CD4-positive, CD25-positive, alpha-beta regulatory T cell (primary cell): ENCODE measurements around the gene GSTO2. TPM values are rescaled to one million over a fixed set of nuclear protein-coding genes. Genes with fewer than 3 reads are reported as not detected.
A peak's percentile ranks its signal among the peaks of the same experiment; 100 is the strongest.

Experiments used
- ATAC-seq, 2 donors: fragments of 150-1000 bp; cut with Tn5 transposase; one replicate each; pipeline ENCODE4 v1.10.0; 2021; ENCODE audit warnings: low read depth in 2 of 2, moderate number of reproducible peaks in 2 of 2, moderate library complexity in 1 of 2
- DNase-seq, 3 donors: peaks; one replicate each; pipeline versions ENCODE4 v3.0.0 to v3.0.0-alpha.2; 2012 to 2022; ENCODE audit warnings: mixed read lengths in 1 of 3
- H3K27ac ChIP-seq: one replicate; pipeline ENCODE4 v1.7.0; 2013; ENCODE audit warnings: mild to moderate bottlenecking, low read length; ENCODE audit not compliant: insufficient read depth, poor library complexity, severe bottlenecking
- H3K27me3 ChIP-seq: one replicate; pipeline ENCODE4 v1.7.0; 2013; ENCODE audit warnings: low read length; ENCODE audit not compliant: control insufficient read depth, insufficient read depth
- H3K36me3 ChIP-seq: one replicate; pipeline ENCODE4 v1.7.0; 2013; ENCODE audit warnings: mild to moderate bottlenecking, low read length, moderate library complexity; ENCODE audit not compliant: control insufficient read depth, insufficient read depth
- H3K4me1 ChIP-seq: 2 replicates; pipeline ENCODE4 v1.7.0; 2013; ENCODE audit warnings: mild to moderate bottlenecking, low read length; ENCODE audit not compliant: insufficient read depth, control insufficient read depth, poor library complexity, severe bottlenecking
- H3K4me3 ChIP-seq: one replicate; pipeline ENCODE4 v1.7.0; 2013; ENCODE audit warnings: low read depth, mild to moderate bottlenecking, low read length, moderate library complexity
- H3K9me3 ChIP-seq, 2 experiments: 1 replicate in 1 of 2; 2 replicates in 1 of 2; pipeline ENCODE4 v1.7.0; 2013; ENCODE audit warnings: low read length in 2 of 2, mild to moderate bottlenecking in 1 of 2, moderate library complexity in 1 of 2; ENCODE audit not compliant: control insufficient read depth in 2 of 2
- H3K27ac Mint-ChIP-seq, 3 donors: one replicate each; pipeline ENCODE4 v1.8.0; 2020 to 2022; ENCODE audit warnings: mild to moderate bottlenecking in 3 of 3, mixed read lengths in 3 of 3, moderate library complexity in 2 of 3
- H3K27me3 Mint-ChIP-seq: one replicate; pipeline ENCODE4 v1.8.0; 2022; ENCODE audit warnings: mild to moderate bottlenecking, mixed read lengths
- H3K36me3 Mint-ChIP-seq: one replicate; pipeline ENCODE4 v1.8.0; 2020; ENCODE audit warnings: mixed read lengths
- H3K4me1 Mint-ChIP-seq, 4 donors: one replicate each; pipeline ENCODE4 v1.8.0; 2020 to 2022; ENCODE audit warnings: mixed read lengths in 4 of 4, mild to moderate bottlenecking in 1 of 4
- H3K4me3 Mint-ChIP-seq, 4 donors: one replicate each; pipeline ENCODE4 v1.8.0; 2020 to 2022; ENCODE audit warnings: mild to moderate bottlenecking in 4 of 4, mixed read lengths in 4 of 4, moderate library complexity in 3 of 4
- H3K9me3 Mint-ChIP-seq, 7 donors: one replicate each; pipeline ENCODE4 v1.8.0; 2020 to 2022; ENCODE audit warnings: mixed read lengths in 7 of 7, mild to moderate bottlenecking in 3 of 7, moderate library complexity in 2 of 7
- polyA plus RNA-seq, 4 donors: library from polyadenylated mRNA; unstranded; fragments of 300-500 nt; fragmentation: Illumina TruSeq; gene quantifications; one replicate each; pipeline ENCODE4 v1.2.3, GENCODE V29; 2021
- total RNA-seq: library from RNA; stranded (reverse); gene quantifications from one replicate; pipeline ENCODE4 v1.2.3, GENCODE V29; 2022

GSTO2 gene
- total and polyA plus RNA-seq, 5 donors from 2014 or later: 0.35 to 3.6 (median 1.4) TPM

GRCh38 chr10:104314591-104315485 is 45.9 kb downstream of the GSTO2 start:
- H3K27me3 Mint-ChIP-seq: no peaks in the 10 kb centered on the region
- H3K27ac Mint-ChIP-seq: no peak overlapping the region
- peaks cover 10% of the 10 kb centered on the region for H3K36me3 Mint-ChIP-seq
- Histone ChIP-seq H3K9me3 (no peaks in the 10 kb centered on the region), H3K4me1 (peaks cover 6% of the 10 kb centered on the region), H3K27ac (no peak overlapping the region), H3K27me3 (no peaks in the 10 kb centered on the region), H3K36me3 (peaks cover 59% of the 10 kb centered on the region), H3K4me3 (no peak overlapping the region)
- no peak for ATAC-seq
- no peak overlapping the region for H3K4me3 Mint-ChIP-seq
- peaks cover 0 to 48% (median 34%) of the 10 kb centered on the region in 4 donors for H3K4me1 Mint-ChIP-seq
- DNase-seq: no peak
- H3K9me3 Mint-ChIP-seq: no peaks in the 10 kb centered on the region

GRCh38 chr10:104315486-104315921 is 46.5 kb downstream of the GSTO2 start:
- H3K27me3 ChIP-seq: no peaks in the 10 kb centered on the region
- H3K36me3 ChIP-seq: peaks cover 57% of the 10 kb centered on the region
- peaks cover 13% of the 10 kb centered on the region for H3K4me1 ChIP-seq
- peaks cover 0 to 48% (median 35%) of the 10 kb centered on the region in 4 donors for H3K4me1 Mint-ChIP-seq
- H3K9me3 ChIP-seq: no peaks in the 10 kb centered on the region
- H3K4me3 Mint-ChIP-seq: no peak overlapping the region
- H3K36me3 Mint-ChIP-seq: peaks cover 14% of the 10 kb centered on the region
- no peaks in the 10 kb centered on the region for H3K9me3 Mint-ChIP-seq
- no peak for DNase-seq
- no peak overlapping the region for H3K4me3 ChIP-seq
- no peak overlapping the region for H3K27ac Mint-ChIP-seq
- no peak for ATAC-seq
- no peak overlapping the region for H3K27ac ChIP-seq
- H3K27me3 Mint-ChIP-seq: no peaks in the 10 kb centered on the region

GRCh38 chr10:104316321-104317099 is 47.5 kb downstream of the GSTO2 start:
- Mint-ChIP-seq H3K9me3 (no peaks in the 10 kb centered on the region), H3K27ac (peak overlapping the region in 1 of 3 donors; percentile 23), H3K27me3 (no peaks in the 10 kb centered on the region), H3K36me3 (peaks cover 14% of the 10 kb centered on the region), H3K4me3 (no peak overlapping the region), H3K4me1 (peaks cover 0 to 56% (median 37%) of the 10 kb centered on the region in 4 donors)
- peaks cover 49% of the 10 kb centered on the region for H3K36me3 ChIP-seq
- H3K9me3 ChIP-seq: no peaks in the 10 kb centered on the region
- no peak for DNase-seq
- H3K4me3 ChIP-seq: no peak overlapping the region
- no peak overlapping the region for H3K27ac ChIP-seq
- H3K4me1 ChIP-seq: peaks cover 22% of the 10 kb centered on the region
- H3K27me3 ChIP-seq: no peaks in the 10 kb centered on the region
- no peak for ATAC-seq

DNA sequence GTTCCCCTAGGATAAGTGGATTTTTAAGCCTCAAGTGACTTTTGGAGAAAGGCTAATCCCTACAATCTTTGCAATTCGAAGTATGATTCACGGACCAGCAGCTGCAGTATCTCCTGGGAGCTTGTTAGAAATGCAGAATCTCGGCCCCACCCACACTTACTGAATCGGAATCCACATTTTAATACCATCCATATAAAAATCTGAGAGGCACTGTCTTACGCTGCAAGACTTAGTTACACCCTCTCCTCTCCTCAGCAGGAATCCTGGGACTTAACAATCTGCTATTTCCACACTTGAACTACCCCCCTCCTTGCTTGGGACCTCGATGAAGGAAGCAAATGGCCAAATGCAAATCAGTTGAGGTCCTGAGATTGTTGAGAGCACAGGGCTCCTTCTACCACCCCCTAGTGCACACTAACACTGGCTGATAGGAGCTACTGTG is 48.3 kb downstream of the GSTO2 start:
- Mint-ChIP-seq H3K27ac (peak overlapping the region in 1 of 3 donors; percentile 81), H3K27me3 (no peaks in the 10 kb centered on the region), H3K4me3 (no peak overlapping the region), H3K9me3 (no peaks in the 10 kb centered on the region), H3K36me3 (peaks cover 14% of the 10 kb centered on the region), H3K4me1 (peaks cover under 1 to 58% (median 40%) of the 10 kb centered on the region in 4 donors)
- H3K4me1 ChIP-seq: peaks cover 30% of the 10 kb centered on the region
- H3K27ac ChIP-seq: no peak overlapping the region
- no peaks in the 10 kb centered on the region for H3K9me3 ChIP-seq
- peaks cover 49% of the 10 kb centered on the region for H3K36me3 ChIP-seq
- DNase-seq (no peak), ATAC-seq (no peak)
- no peaks in the 10 kb centered on the region for H3K27me3 ChIP-seq
- no peak overlapping the region for H3K4me3 ChIP-seq

GRCh38 chr10:104317726-104318299 is 48.8 kb downstream of the GSTO2 start:
- Histone ChIP-seq H3K27me3 (no peaks in the 10 kb centered on the region), H3K9me3 (no peaks in the 10 kb centered on the region), H3K4me3 (no peak overlapping the region), H3K36me3 (peaks cover 45% of the 10 kb centered on the region), H3K27ac (no peak overlapping the region), H3K4me1 (peaks cover 35% of the 10 kb centered on the region)
- peaks cover 14% of the 10 kb centered on the region for H3K36me3 Mint-ChIP-seq
- H3K4me1 Mint-ChIP-seq: peaks cover 6 to 63% (median 43%) of the 10 kb centered on the region in 4 donors
- no peak for DNase-seq
- peak overlapping the region in 1 of 4 donors; percentile 43 for H3K4me3 Mint-ChIP-seq
- peak overlapping the region in 1 of 3 donors; percentile 81 for H3K27ac Mint-ChIP-seq
- H3K27me3 Mint-ChIP-seq: no peaks in the 10 kb centered on the region
- no peak for ATAC-seq
- no peaks in the 10 kb centered on the region for H3K9me3 Mint-ChIP-seq

DNA sequence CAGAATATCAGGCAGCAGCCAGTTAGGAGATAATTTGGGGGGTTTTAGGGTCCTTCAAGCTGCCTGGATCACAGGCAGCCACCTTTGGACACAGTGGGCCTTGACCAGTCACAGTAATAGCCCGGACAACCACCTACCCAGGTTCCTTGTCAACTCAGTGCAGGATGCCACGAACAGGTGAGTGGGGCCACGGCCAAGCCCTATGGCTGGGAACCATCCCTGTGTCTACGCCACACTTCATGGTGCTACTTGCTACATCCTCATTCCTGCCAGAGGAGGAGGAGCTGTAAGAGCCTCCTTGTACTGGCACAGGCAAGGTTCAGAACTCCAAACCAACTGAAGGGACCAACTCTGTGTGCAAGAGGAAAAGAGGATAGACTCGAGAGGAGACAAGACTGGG is 49.3 kb downstream of the GSTO2 start:
- Mint-ChIP-seq H3K36me3 (peaks cover 10% of the 10 kb centered on the region), H3K27ac (peak overlapping the region in 1 of 3 donors; percentile 81), H3K4me1 (peaks cover 10 to 68% (median 48%) of the 10 kb centered on the region in 4 donors), H3K4me3 (peak overlapping the region in 2 of 4 donors; percentile 43 to 57), H3K9me3 (no peaks in the 10 kb centered on the region), H3K27me3 (no peaks in the 10 kb centered on the region)
- ATAC-seq (no peak), DNase-seq (no peak)
- Histone ChIP-seq H3K4me3 (no peak overlapping the region), H3K36me3 (peaks cover 40% of the 10 kb centered on the region), H3K27me3 (no peaks in the 10 kb centered on the region), H3K9me3 (no peaks in the 10 kb centered on the region), H3K27ac (no peak overlapping the region), H3K4me1 (peaks cover 40% of the 10 kb centered on the region)
